HCT116 (cell line): ENCODE results near the gene CDYL2. TPM values are rescaled to one million over a fixed set of nuclear protein-coding genes. Genes with fewer than 3 reads are reported as not detected.
"Not testable (repeated sequence)": the region's sequence is repeated elsewhere in the genome, so short reads cannot be mapped to it uniquely, and the experiment has no call there.

Experiments used
- ATAC-seq: fragments of 200-7000 bp; cut with Tn5 transposase; 2 replicates; pipeline ENCODE4 v1.9.1; 2020; ENCODE audit warnings: mild to moderate bottlenecking, moderate library complexity
- BruUV-seq: library from RNA; stranded (reverse); fragments of 400-500 nt; replicated peaks from 2 replicates; lab custom pipeline; 2021; lab: Mats Ljungman, UMichigan
- CTCF ChIA-PET: fragments of 300-600 bp; sonication (Branson Sonifier 250); formaldehyde crosslinking; loops from one replicate; lab custom pipeline; 2021; ENCODE audit warnings: antibody characterized with exemption; lab: Charles Lee
- POLR2A ChIA-PET: fragments of 300-600, 350-600 bp; sonication (Branson Sonifier 250); formaldehyde crosslinking; loops from one replicate; lab custom pipeline; 2021; ENCODE audit warnings: antibody characterized with exemption; lab: Charles Lee
- RAD21 ChIA-PET, 2 experiments: fragments of 300-600 bp; sonication (Branson Sonifier 250); formaldehyde crosslinking; loops; one replicate each; lab custom pipeline; 2023; ENCODE audit warnings: low total read pairs in 2 of 2; ENCODE audit not compliant: uncharacterized antibody in 2 of 2, unreplicated experiment in 2 of 2, low non-redundant PET in 1 of 2; lab: Charles Lee
- DNase-seq: peaks from one replicate; pipeline ENCODE4 v3.0.0-alpha.2; 2010; ENCODE audit warnings: low read depth, low spot score
- H2AFZ ChIP-seq: fragments of 200-600 bp; shearing (Covaris generic), sonication (generic); 2 replicates; pipeline ENCODE4 v1.6.1; 2017; ENCODE audit warnings: low read depth, mixed run types, mixed read lengths, antibody characterized with exemption, low read length; ENCODE audit not compliant: poor library complexity, severe bottlenecking
- H3K27ac ChIP-seq: 2 replicates; pipeline ENCODE4 v1.5.1; 2012; ENCODE audit warnings: low read depth, low read length
- H3K27me3 ChIP-seq: fragments of 200-600 bp; sonication (generic); 2 replicates; pipeline ENCODE4 v1.6.1; 2016; ENCODE audit warnings: mixed run types, low read length, mixed read lengths; ENCODE audit not compliant: insufficient read depth
- H3K36me3 ChIP-seq, 2 experiments: fragments of 200-500 bp in 1 of 2; fragments of 200-600 bp in 1 of 2; sonication (Bioruptor generic) in 1 of 2; sonication (generic) in 1 of 2; 2 replicates each; pipeline versions ENCODE4 v1.5.1 to v1.6.1; 2014 to 2016; ENCODE audit warnings: low read length in 2 of 2, inconsistent platforms in 1 of 2, mixed read lengths in 1 of 2, mixed run types in 1 of 2; ENCODE audit not compliant: insufficient read depth in 2 of 2, control insufficient read depth in 1 of 2
- H3K4me1 ChIP-seq, 2 experiments: fragments of 200-600 bp in 1 of 2; sonication (generic) in 1 of 2; 2 replicates each; pipeline versions ENCODE4 v1.5.1 to v1.6.1; 2012 to 2017; ENCODE audit warnings: low read length in 2 of 2, inconsistent platforms in 1 of 2, mild to moderate bottlenecking in 1 of 2, mixed read lengths in 1 of 2, mixed run types in 1 of 2, moderate library complexity in 1 of 2; ENCODE audit not compliant: insufficient read depth in 2 of 2, control insufficient read depth in 1 of 2
- H3K4me2 ChIP-seq: fragments of 200-600 bp; sonication (generic); 2 replicates; pipeline ENCODE4 v1.6.1; 2017; ENCODE audit warnings: mixed run types, low read length, mixed read lengths
- H3K4me3 ChIP-seq, 2 experiments: fragments of 200-600 bp in 1 of 2; sonication (generic) in 1 of 2; replicated peaks in 1 of 2; 2 replicates each; pipeline ENCODE4 v1.5.1; 2011 to 2016; ENCODE audit warnings: low read length in 2 of 2, control low read depth in 1 of 2, low read depth in 1 of 2, mild to moderate bottlenecking in 1 of 2, mixed read lengths in 1 of 2, mixed run types in 1 of 2
- H3K79me2 ChIP-seq: fragments of 200-600 bp; sonication (generic); 2 replicates; pipeline ENCODE4 v1.6.1; 2017; ENCODE audit warnings: mild to moderate bottlenecking, mixed run types, low read length, moderate library complexity, mixed read lengths; ENCODE audit not compliant: insufficient read depth
- H3K9ac ChIP-seq: fragments of 200-600 bp; sonication (generic); 2 replicates; pipeline ENCODE4 v1.6.1; 2016; ENCODE audit warnings: low read length, mixed read lengths
- H3K9me2 ChIP-seq: fragments of 200-600 bp; sonication (generic), shearing (Covaris generic); 2 replicates; pipeline ENCODE4 v1.6.1; 2017; ENCODE audit warnings: mixed run types, mild to moderate bottlenecking, moderate library complexity; ENCODE audit not compliant: insufficient read depth
- H3K9me3 ChIP-seq, 2 experiments: fragments of 200-500 bp in 1 of 2; fragments of 200-600 bp in 1 of 2; sonication (Bioruptor generic) in 1 of 2; sonication (generic) in 1 of 2; 2 replicates each; pipeline ENCODE4 v1.6.1; 2014 to 2017; ENCODE audit warnings: low read length in 2 of 2, mixed read lengths in 2 of 2, inconsistent platforms in 1 of 2, low read depth in 1 of 2, mild to moderate bottlenecking in 1 of 2, mixed run types in 1 of 2, moderate library complexity in 1 of 2; ENCODE audit not compliant: control insufficient read depth in 1 of 2, insufficient read depth in 1 of 2
- H4K20me1 ChIP-seq: fragments of 200-600 bp; sonication (generic), shearing (Covaris generic); 2 replicates; pipeline ENCODE4 v1.6.1; 2017; ENCODE audit warnings: mixed run types, mild to moderate bottlenecking, moderate library complexity; ENCODE audit not compliant: insufficient read depth
- CBX3 ChIP-seq: IDR thresholded peaks from 2 replicates; pipeline ENCODE4 v1.6.1; 2012; ENCODE audit warnings: low read depth
- FOSL1 ChIP-seq: IDR thresholded peaks from 2 replicates; pipeline ENCODE4 v1.6.1; 2012; ENCODE audit warnings: low read depth
- JUND ChIP-seq: IDR thresholded peaks from 2 replicates; pipeline ENCODE4 v1.6.1; 2012
- MAX ChIP-seq: IDR thresholded peaks from 2 replicates; pipeline ENCODE4 v1.6.1; 2012
- POLR2A ChIP-seq: IDR thresholded peaks from 2 replicates; pipeline ENCODE4 v1.7.0; 2011; ENCODE audit warnings: borderline replicate concordance; ENCODE audit not compliant: insufficient read depth, insufficient read length; ENCODE audit errors: extremely low read depth
- POLR2AphosphoS5 ChIP-seq: IDR thresholded peaks from 2 replicates; pipeline ENCODE4 v1.6.1; 2011; ENCODE audit warnings: mild to moderate bottlenecking, low read depth, low read length, moderate library complexity
- RAD21 ChIP-seq: IDR thresholded peaks from 2 replicates; pipeline ENCODE4 v1.6.1; 2012; ENCODE audit warnings: low read depth, mild to moderate bottlenecking
- SIN3A ChIP-seq: IDR thresholded peaks from 2 replicates; pipeline ENCODE4 v1.6.1; 2012; ENCODE audit warnings: low read depth
- SRF ChIP-seq: IDR thresholded peaks from 2 replicates; pipeline ENCODE4 v1.6.1; 2012; ENCODE audit warnings: low read depth
- YY1 ChIP-seq: IDR thresholded peaks from 2 replicates; pipeline ENCODE4 v1.6.1; 2011; ENCODE audit warnings: low read length, low read depth, moderate library complexity, mild to moderate bottlenecking; ENCODE audit not compliant: insufficient replicate concordance; ENCODE audit errors: extremely low read depth
- intact Hi-C: fragments of 100-400 bp; cut with micrococcal nuclease; formaldehyde crosslinking; loops from 2 replicates; pipeline ENCODE4 v1.10.0; 2022
- total RNA-seq: library from RNA; stranded (reverse); gene quantifications from one replicate; pipeline ENCODE4 v1.2.1, GENCODE V29; 2021; ENCODE audit not compliant: unreplicated experiment

The CDYL2 gene
- total RNA-seq, 1 experiment from 2014 or later = 0.10 TPM

- Histone ChIP-seq H2AFZ (no peak overlapping the region), H3K4me2 (no peak overlapping the region), H3K79me2 (no peaks in the 10 kb centered on the region), H3K36me3 (no peaks in the 10 kb centered on the region), H3K9me3 (no peaks in the 10 kb centered on the region), H3K27me3 (0 out of 2 replicates have a peak, but pooled peaks cover 7% of the 10 kb centered on the region), H3K4me3 (no peak overlapping the region), H3K27ac (no peak overlapping the region), H4K20me1 (no peaks in the 10 kb centered on the region), H3K4me1 (no peaks in the 10 kb centered on the region), H3K9me2 (no peaks in the 10 kb centered on the region), H3K9ac (no peak overlapping the region)
- ChIA-PET RAD21 (no interaction called here), POLR2A (no interaction called here), CTCF (no interaction called here)
- TF ChIP-seq FOSL1 (no peak), RAD21 (no peak), SRF (no peak), CBX3 (no peak), JUND (no peak), POLR2A (no peak), SIN3A (no peak), YY1 (no peak), MAX (no peak), POLR2AphosphoS5 (no peak)
- intact Hi-C loops = no loop called here
- no peak for DNase-seq
- no TSS peak for BruUV-seq
- no peak for ATAC-seq
These were observed 12.0 kb upstream of the CDYL2 start for GRCh38 chr16:80816356-80816755.

GRCh38 chr16:80815278-80815677, 10.9 kb upstream of the CDYL2 start:
- H3K27me3 ChIP-seq, POLR2A ChIA-PET, intact Hi-C loops, ATAC-seq, H3K9ac ChIP-seq, H3K36me3 ChIP-seq, DNase-seq, H3K9me3 ChIP-seq, CTCF ChIA-PET, H3K4me1 ChIP-seq, H3K27ac ChIP-seq, BruUV-seq, H2AFZ ChIP-seq, H3K4me2 ChIP-seq, RAD21 ChIA-PET, H3K79me2 ChIP-seq, H4K20me1 ChIP-seq, H3K4me3 ChIP-seq, H3K9me2 ChIP-seq: not testable (repeated sequence)
